Measurements from ENCODE around the gene RAP2B.
"Not testable (repeated sequence)": the region's sequence is repeated elsewhere in the genome, so short reads cannot be mapped to it uniquely, and the experiment has no call there.

The RAP2B gene

GRCh38 chr3:153161714-153162512 is at the start of gene RAP2B:
Gene RAP2B, plus strand, starts transcription at chr3:153162226. Its CDS starts 468 bp downstream, at chr3:153162694.
- TF ChIP-seq CTCF (IDR thresholded peaks at IDR 0.05; ENCODE audit: control insufficient read depth, insufficient read depth, low read depth, low read length, missing control alignments), result no peak
- peak; percentile 85 for DNase-seq (ENCODE audit: low read depth)
- H3K4me3 ChIP-seq (ENCODE audit: control insufficient read depth, low read depth, low read length), result peak within 1 kb of the TSS; percentile 83

GRCh38 chr3:153113541-153113940 is 48.5 kb upstream of the RAP2B start:
- H3K4me3 ChIP-seq (ENCODE audit: control insufficient read depth, low read depth, low read length), result no peak overlapping the region
- no peak for DNase-seq (ENCODE audit: low read depth)
- TF ChIP-seq CTCF (IDR thresholded peaks at IDR 0.05; ENCODE audit: control insufficient read depth, insufficient read depth, low read depth, low read length, missing control alignments), result no peak

- H3K4me3 ChIP-seq (ENCODE audit: control insufficient read depth, low read depth, low read length); DNase-seq (ENCODE audit: low read depth): not testable (repeated sequence)
These were observed 47.8 kb upstream of the RAP2B start for GRCh38 chr3:153114270-153114669.

- TF ChIP-seq CTCF (IDR thresholded peaks at IDR 0.05; ENCODE audit: control insufficient read depth, insufficient read depth, low read depth, low read length, missing control alignments), result no peak
- DNase-seq (ENCODE audit: low read depth), result no peak
- no peak overlapping the region for H3K4me3 ChIP-seq (ENCODE audit: control insufficient read depth, low read depth, low read length)
These were observed 46.7 kb upstream of the RAP2B start for GRCh38 chr3:153115326-153115725.

GRCh38 chr3:153127788-153128187 is 34.2 kb upstream of the RAP2B start:
- TF ChIP-seq CTCF (IDR thresholded peaks at IDR 0.05; ENCODE audit: control insufficient read depth, insufficient read depth, low read depth, low read length, missing control alignments), result no peak
- no peak overlapping the region for H3K4me3 ChIP-seq (ENCODE audit: control insufficient read depth, low read depth, low read length)
- DNase-seq (ENCODE audit: low read depth), result no peak

GRCh38 chr3:153129426-153129825 is 32.6 kb upstream of the RAP2B start:
- H3K4me3 ChIP-seq (ENCODE audit: control insufficient read depth, low read depth, low read length), result no peak overlapping the region
- TF ChIP-seq CTCF (IDR thresholded peaks at IDR 0.05; ENCODE audit: control insufficient read depth, insufficient read depth, low read depth, low read length, missing control alignments), result no peak
- no peak for DNase-seq (ENCODE audit: low read depth)

GRCh38 chr3:153129866-153130265 is 32.2 kb upstream of the RAP2B start:
- TF ChIP-seq CTCF (IDR thresholded peaks at IDR 0.05; ENCODE audit: control insufficient read depth, insufficient read depth, low read depth, low read length, missing control alignments), result no peak

More at GRCh38 chr3:153129866-153130265, 32.2 kb upstream of the RAP2B start:
- no peak for DNase-seq (ENCODE audit: low read depth)
- H3K4me3 ChIP-seq (ENCODE audit: control insufficient read depth, low read depth, low read length), result no peak overlapping the region

Measured in AG09309 (cell line).